HepG2 (cell line): ENCODE measurements around the gene BTAF1. TPM values are rescaled to one million over a fixed set of nuclear protein-coding genes. Genes with fewer than 3 reads are reported as not detected.
A peak's percentile ranks its signal among the peaks of the same experiment; 100 is the strongest.

ENCODE experiments used
- ARID2 ChIP-seq: sonication (generic); formaldehyde crosslinking; IDR thresholded peaks from 2 replicates; pipeline ENCODE4 v1.8.1; 2022; ENCODE audit warnings: mild to moderate bottlenecking, missing genetic modification reagents, borderline replicate concordance
- MXD3 ChIP-seq: IDR thresholded peaks from 2 replicates; pipeline ENCODE4 v1.6.1; 2016; ENCODE audit warnings: mild to moderate bottlenecking, missing biosample characterization, missing genetic modification reagents
- NCOR1 ChIP-seq: fragments of 200-600 bp; sonication (generic); IDR thresholded peaks from 2 replicates; pipeline ENCODE4 v1.7.0; 2017; ENCODE audit warnings: antibody characterized with exemption, low read length, borderline replicate concordance
- PRDM4 ChIP-seq: sonication (generic); formaldehyde crosslinking; IDR thresholded peaks from 2 replicates; pipeline ENCODE4 v1.9.0; 2021; ENCODE audit warnings: missing genetic modification reagents, borderline replicate concordance
- RARA ChIP-seq: IDR thresholded peaks from 2 replicates; pipeline ENCODE4 v1.6.1; 2016; ENCODE audit warnings: missing genetic modification reagents, missing compliant biosample characterization
- ZFYVE20 ChIP-seq: sonication (generic); formaldehyde crosslinking; IDR thresholded peaks from 2 replicates; pipeline ENCODE4 v1.8.0; 2023; ENCODE audit warnings: low read depth, mild to moderate bottlenecking, moderate library complexity, missing genetic modification reagents, borderline replicate concordance
- ZNF20 ChIP-seq: sonication (generic); formaldehyde crosslinking; IDR thresholded peaks from 2 replicates; pipeline ENCODE4 v1.4.0; 2020; ENCODE audit warnings: mild to moderate bottlenecking, moderate library complexity, missing genetic modification reagents
- ZNF687 ChIP-seq: sonication (generic); formaldehyde crosslinking; IDR thresholded peaks from 2 replicates; pipeline ENCODE4 v1.5.1; 2020; ENCODE audit warnings: mild to moderate bottlenecking, missing genetic modification reagents, moderate library complexity
- polyA plus RNA-seq, 8 experiments: library from polyadenylated mRNA; depleted of rRNA in 3 of 8; stranded (reverse) in 7 of 8; unstranded in 1 of 8; fragments of >200 nt; fragmentation: Illumina TruSeq in 4 of 8; extraction: Trizol in 4 of 8; gene quantifications; 2 replicates each; pipeline versions ENCODE4 v1.2.1 to v1.2.3, GENCODE V29; 2011 to 2016; ENCODE audit warnings: low read depth in 4 of 8, missing spikeins in 1 of 8, mixed read lengths in 1 of 8; ENCODE audit not compliant: insufficient read depth in 1 of 8
- total RNA-seq, 5 experiments: library from RNA; depleted of rRNA; stranded (reverse); fragments of >200 nt; fragmentation: Illumina TruSeq; extraction: Trizol; gene quantifications; 2 replicates each; pipeline ENCODE4 v1.2.3, GENCODE V29; 2016; ENCODE audit warnings: low read depth in 1 of 5
- TF ChIP-seq, protein P1 (sequence below), 2 experiments: sonication (generic) in 1 of 2; formaldehyde crosslinking in 1 of 2; IDR thresholded peaks; 2 replicates each; pipeline versions ENCODE4 v1.6.1 to v1.9.0; 2014 to 2022; ENCODE audit warnings: antibody characterized with exemption in 1 of 2, borderline replicate concordance in 1 of 2, inconsistent platforms in 1 of 2, low read depth in 1 of 2, missing genetic modification reagents in 1 of 2
- TF ChIP-seq, protein P2 (sequence below): sonication (generic); formaldehyde crosslinking; conservative IDR thresholded peaks from 2 replicates; pipeline ENCODE4 v1.8.0; 2022; ENCODE audit warnings: low read depth, missing genetic modification reagents

The BTAF1 gene
- total and polyA plus RNA-seq, 2 of the 13 experiments (the other 11 are each of a cell fraction or from before 2014, with no cell fraction given), result 38.6 to 54.1 TPM

- TF ChIP-seq, protein P1, sequence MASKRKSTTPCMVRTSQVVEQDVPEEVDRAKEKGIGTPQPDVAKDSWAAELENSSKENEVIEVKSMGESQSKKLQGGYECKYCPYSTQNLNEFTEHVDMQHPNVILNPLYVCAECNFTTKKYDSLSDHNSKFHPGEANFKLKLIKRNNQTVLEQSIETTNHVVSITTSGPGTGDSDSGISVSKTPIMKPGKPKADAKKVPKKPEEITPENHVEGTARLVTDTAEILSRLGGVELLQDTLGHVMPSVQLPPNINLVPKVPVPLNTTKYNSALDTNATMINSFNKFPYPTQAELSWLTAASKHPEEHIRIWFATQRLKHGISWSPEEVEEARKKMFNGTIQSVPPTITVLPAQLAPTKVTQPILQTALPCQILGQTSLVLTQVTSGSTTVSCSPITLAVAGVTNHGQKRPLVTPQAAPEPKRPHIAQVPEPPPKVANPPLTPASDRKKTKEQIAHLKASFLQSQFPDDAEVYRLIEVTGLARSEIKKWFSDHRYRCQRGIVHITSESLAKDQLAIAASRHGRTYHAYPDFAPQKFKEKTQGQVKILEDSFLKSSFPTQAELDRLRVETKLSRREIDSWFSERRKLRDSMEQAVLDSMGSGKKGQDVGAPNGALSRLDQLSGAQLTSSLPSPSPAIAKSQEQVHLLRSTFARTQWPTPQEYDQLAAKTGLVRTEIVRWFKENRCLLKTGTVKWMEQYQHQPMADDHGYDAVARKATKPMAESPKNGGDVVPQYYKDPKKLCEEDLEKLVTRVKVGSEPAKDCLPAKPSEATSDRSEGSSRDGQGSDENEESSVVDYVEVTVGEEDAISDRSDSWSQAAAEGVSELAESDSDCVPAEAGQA (IDR thresholded peaks at IDR 0.05; ENCODE audit: low read depth), result no peak
- TF ChIP-seq, protein P1 (CRISPR knock-in tag; IDR thresholded peaks at IDR 0.05; ENCODE audit: borderline replicate concordance), result no peak
- TF ChIP-seq PRDM4 (CRISPR knock-in tag) (no peak), ZNF20 (no peak), ZNF687 (CRISPR knock-in tag) (no peak), MXD3 (no peak), NCOR1 (no peak), ARID2 (CRISPR knock-in tag) (no peak), ZFYVE20 (CRISPR knock-in tag) (no peak), RARA (CRISPR knock-in tag) (0 out of 2 replicates have a peak, but pooled peaks have one; percentile 16)
- TF ChIP-seq, protein P2, sequence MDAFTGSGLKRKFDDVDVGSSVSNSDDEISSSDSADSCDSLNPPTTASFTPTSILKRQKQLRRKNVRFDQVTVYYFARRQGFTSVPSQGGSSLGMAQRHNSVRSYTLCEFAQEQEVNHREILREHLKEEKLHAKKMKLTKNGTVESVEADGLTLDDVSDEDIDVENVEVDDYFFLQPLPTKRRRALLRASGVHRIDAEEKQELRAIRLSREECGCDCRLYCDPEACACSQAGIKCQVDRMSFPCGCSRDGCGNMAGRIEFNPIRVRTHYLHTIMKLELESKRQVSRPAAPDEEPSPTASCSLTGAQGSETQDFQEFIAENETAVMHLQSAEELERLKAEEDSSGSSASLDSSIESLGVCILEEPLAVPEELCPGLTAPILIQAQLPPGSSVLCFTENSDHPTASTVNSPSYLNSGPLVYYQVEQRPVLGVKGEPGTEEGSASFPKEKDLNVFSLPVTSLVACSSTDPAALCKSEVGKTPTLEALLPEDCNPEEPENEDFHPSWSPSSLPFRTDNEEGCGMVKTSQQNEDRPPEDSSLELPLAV (CRISPR knock-in tag), result no peak
Observed at GRCh38 chr10:91901784-91902677, 21.5 kb upstream of the BTAF1 start (continued).
